Activated T-cell treated with anti-CD3 and anti-CD28 coated beads for 24 hours (primary cell): ENCODE results near the gene TRABD2B.

Source experiments
- DNase-seq: peaks from one replicate; pipeline ENCODE4 v3.0.0-alpha.2; 2020; ENCODE audit warnings: low read depth

Gene TRABD2B

DNA sequence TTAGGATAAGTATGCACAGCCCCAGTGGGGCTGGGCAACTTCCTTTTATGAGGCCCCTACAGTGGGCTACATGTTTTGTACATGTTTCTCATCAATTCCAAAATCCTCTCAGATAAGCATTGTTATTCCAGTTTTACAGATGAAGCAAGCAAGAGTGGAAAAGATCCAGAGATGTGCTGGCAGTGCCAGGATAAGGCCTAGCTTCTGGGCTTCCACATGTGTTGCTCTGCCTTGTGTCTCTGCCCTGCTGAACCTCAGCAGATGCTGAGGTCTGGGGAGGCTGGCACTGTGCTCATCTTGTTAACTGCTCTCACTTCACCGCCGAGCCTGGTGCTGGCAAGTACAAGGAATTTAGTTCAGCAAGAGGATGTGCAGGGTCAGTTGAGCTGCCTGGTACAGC lies 202.1 kb downstream of the TRABD2B start:
- no peak for DNase-seq

DNA sequence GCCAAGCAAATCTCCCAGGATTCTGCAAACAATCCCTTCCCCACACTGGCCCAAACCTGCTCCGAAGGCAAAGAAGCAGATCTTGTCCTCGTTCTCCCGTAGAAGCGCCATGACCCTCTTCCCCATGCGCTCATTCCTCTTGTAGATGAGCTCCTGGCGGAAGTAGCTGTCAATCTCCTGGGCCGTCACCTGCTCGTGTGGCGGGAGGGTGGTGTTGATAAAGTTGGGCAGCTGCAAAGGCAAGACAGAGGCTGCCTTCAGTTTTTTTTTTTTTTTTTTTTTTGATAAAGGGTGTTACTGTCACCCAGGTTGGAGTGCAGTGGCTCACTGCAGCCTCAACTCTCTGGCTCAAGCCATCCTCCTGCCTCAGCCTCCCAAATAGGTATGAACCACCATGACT lies 202.7 kb downstream of the TRABD2B start:
- no peak for DNase-seq

DNA sequence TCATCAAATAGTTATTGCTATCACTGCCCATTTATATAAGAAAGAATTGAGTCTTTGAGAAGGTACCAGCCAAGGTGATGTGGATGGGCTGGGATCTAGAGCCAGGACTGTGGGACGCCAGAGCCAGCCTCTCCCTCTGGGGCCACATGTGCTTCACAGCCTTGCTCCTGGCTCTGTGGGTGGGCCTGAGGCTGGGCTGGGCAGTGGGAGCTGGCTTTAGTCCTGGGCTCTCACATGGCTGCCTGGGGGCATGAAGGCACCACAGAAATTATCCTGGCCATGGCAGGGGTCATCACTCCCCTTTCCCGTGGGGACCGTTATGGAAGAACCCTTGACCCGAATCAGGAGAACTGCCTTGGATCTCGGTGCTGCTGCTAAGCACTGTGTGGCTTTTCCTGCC lies 203.1 kb downstream of the TRABD2B start:
- no peak for DNase-seq

DNA sequence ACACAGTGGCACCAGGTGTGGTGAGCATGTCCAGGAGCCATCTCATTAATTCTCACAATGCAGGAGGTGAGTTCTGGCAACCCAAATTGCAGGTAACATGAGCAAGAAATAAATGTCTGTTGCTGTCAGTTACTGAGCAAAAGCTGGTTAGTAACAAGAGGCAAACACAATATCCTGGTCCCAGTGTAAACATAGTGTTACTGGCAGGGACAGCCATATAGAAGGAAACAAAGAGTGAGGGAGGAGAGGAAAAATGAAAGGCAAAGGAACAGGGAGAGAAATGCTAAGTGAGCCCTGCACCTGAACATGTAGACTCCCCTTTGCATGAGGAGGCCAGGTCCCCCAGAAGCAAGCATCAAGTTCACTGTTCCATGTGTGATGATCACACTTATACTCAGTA lies 203.6 kb downstream of the TRABD2B start:
- no peak for DNase-seq

DNA sequence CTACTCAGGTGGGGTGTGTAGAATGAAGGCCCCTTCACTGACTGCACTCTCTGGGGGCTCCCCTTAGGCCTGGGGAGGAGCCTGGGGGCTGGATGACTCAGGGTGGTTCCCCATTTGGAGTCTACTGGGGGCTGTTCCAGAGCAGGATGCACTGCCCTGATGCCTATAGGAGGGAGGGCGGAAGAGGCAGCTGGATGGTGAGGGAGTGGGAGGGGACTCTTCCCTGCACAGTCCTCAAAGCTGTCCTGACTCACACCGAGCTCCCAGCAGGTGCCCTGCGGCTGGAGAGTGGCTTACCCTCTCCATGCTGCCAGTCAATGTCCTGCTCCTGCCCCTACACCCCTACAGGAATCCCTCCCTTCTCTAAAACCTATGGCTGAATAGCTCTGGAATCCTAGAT lies 204.4 kb downstream of the TRABD2B start:
- DNase-seq = no peak

DNA sequence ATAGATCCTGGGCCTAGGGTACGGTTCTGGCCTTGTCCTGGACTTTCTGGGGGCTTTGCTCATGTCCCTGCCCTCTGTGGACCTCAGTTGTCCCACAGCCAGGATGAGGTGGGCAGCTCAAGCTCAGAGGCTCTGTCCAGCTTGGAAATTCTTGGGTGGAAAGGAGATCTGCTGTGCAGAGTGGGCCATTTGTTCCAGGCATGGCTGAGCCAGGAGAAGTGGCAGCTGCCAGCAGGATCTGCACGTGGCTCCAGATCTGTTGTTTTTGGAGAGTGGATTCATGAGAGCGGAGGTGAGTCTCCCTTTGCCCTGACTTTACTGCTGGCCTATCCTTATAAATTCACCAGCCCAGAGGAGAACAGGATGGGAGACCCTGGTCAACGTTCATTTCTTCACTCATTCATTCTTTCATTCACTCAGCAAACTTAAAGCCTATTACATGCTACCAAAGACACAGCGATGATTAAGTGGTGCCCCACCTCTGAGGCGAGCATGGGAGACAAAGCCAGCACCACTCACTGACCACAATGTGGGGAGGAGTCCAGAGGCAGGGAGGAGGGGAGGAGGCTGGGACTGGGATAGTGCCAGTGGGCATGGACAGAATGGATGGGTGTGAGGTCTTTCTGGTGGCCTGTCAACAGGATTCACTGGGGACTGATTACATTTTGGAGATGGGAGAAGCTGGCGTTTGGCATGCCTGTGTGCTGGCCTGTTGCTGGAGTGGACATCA lies 205.1 kb downstream of the TRABD2B start:
- no peak for DNase-seq

DNA sequence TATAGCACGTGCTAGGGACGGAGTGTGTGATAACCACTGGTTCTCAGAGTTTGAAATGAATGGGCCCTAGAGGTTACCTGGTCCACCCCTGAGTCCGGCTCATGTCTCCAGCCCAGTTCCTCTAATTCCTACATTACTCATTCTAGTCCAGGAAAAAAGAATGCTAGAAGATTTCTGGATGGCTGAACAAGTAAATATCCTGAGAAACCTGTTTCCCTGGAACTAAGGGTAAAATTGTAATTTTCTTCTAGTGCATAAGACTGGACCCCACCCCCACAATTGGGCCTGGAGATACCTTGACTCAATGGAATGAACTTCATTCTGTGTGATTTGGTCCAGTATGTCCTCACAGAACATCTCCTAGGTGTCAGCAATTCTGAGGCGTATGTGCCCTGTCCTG lies 208.4 kb downstream of the TRABD2B start:
- no peak for DNase-seq

DNA sequence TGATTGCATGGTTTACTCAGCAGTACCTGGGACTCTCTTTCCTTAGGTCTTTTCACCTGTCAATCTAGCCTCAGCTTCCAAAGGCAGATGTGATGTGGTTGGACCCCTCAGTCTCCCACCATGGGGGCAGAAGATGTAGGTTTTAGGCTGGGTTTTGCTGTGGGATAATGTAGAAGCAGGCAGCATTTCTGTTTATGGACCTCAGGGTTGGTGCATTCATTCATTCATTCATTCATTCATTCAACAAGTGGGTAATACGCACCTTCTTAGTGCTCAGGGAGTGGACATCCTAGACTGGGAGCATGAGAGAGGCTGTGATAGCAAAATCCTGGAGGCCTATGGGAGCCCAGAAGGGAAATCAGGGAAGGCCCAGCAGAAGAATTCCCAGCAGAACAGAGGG lies 209.6 kb downstream of the TRABD2B start:
- DNase-seq = no peak

DNA sequence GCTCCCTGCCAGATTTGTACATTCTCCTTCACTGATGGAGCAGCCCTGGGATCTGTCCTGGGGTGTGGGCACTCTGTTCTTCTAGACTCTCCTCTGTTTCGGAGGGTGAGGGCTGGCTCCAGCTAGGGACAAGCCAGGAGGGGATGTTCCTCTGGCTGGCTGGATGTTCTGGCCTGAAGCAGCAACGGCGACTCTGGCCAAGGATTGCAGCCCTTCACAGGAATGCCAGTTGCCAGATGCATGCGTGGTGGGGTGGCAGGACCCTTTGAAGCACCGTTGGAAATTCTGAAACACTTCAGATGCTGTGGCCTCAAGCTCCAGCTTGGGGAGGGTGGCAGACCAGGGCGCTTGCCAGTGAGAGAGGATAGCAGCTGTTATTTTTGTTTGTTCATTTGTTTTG lies 210.9 kb downstream of the TRABD2B start:
- no peak for DNase-seq

DNA sequence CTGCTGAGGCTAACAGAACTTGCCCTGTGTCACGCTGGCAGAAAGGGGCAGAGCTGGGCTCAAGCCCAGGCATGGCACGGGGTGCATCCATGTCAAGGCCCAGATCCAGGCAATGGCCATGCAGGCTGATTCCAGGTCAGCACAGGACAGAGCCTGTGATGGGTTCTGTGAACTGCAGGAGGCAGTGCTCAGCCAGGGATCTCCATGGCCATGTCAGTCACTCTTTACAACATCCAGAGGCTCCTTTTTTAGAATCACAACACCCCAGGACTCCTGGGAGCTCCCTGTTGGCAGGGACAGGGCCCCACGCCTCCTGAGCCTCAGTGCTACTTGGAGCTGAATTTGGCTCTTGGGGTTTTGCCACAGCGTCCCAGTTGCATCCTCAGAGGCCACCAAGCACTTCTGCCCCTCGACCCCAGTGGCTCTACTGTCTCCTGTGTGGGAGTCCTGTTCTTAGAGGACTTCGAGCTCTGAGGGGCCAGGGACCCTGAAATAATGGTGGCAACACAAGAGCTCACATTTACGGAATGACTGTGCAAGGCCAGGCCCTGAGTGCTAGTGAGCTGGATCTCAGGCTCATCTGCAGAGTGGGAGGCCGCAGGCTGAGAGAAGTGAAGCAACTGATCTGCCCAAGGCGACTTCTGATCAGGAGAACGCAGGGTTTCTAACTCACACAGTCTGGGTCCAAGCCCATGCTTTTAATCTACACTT lies 211.5 kb downstream of the TRABD2B start:
- no peak for DNase-seq

DNA sequence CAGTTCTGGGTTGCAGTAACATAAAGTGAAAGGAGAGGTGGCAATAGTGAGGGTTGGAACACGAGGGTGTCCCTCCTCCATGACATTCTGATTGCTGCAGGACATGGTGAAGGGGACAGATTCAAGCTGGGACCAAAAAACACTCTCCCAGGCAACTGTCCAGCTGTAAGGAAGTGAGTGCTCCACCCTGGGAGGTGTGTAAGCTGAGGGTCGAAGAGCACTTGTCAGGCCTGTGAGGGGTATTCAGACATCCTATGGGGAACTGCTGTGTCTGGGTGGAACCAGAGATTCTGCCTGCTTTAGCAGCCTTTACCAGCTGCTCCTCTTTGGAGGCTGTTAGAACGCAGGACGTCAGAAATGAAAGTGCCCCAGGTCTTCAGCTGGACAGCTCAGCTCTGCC lies 212.1 kb downstream of the TRABD2B start:
- DNase-seq = no peak

DNA sequence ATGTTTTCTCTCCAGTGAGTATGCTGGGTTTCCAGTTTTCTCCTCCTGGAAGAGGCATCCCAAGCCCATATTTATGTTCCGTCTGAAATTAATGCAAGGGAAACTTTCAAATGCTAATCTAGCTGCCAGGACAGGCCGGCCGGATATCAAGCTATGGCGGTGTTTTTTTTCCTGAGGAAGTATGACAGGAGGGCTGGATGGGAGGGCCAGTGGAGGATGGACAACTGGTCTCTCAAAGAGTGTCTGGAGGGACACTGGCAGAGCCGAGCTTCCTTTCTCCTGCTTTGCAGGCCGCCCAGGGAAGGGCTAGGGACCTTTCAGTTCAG lies 212.7 kb downstream of the TRABD2B start:
- no peak for DNase-seq

DNA sequence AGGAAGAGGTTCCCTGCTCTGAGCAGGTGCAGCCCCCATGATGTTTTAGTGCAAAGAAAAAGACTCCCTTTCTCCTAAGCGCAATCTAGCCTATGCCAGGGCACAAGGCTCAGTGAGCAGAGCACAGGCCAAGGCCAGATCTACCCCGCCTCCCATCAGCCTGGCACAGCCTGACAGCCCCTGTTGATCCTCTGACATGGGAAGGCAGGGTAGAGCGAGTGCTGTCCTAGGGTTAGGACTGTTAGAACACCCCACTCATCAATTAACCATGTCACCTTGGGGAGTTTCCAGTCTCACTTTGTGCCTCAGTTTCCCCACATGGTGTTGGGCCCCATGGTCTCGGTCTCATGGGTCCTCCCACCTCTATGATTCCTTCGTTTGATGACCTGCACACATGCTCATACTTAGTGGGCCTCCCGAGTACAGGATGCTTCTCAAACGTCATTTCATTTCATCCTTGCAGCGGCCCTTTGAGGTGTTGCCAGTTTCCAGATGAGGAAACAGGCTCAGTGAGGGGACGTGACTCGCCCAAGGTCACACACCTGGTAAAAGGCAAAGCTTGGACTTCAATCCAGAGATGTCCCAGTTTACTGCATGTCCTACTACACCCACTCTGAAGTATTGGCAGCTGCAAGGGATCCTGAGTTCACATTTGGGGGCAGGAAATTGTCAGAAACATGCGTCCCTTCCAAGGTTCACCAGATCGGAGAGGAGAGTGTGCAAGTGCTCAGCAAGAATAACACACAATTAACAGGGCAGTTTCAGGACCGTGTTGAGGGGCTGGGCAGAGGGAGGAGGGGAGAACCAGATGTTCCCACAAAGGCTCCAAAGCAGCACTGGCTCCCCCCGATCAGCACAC lies 213.3 kb downstream of the TRABD2B start:
- DNase-seq = no peak

DNA sequence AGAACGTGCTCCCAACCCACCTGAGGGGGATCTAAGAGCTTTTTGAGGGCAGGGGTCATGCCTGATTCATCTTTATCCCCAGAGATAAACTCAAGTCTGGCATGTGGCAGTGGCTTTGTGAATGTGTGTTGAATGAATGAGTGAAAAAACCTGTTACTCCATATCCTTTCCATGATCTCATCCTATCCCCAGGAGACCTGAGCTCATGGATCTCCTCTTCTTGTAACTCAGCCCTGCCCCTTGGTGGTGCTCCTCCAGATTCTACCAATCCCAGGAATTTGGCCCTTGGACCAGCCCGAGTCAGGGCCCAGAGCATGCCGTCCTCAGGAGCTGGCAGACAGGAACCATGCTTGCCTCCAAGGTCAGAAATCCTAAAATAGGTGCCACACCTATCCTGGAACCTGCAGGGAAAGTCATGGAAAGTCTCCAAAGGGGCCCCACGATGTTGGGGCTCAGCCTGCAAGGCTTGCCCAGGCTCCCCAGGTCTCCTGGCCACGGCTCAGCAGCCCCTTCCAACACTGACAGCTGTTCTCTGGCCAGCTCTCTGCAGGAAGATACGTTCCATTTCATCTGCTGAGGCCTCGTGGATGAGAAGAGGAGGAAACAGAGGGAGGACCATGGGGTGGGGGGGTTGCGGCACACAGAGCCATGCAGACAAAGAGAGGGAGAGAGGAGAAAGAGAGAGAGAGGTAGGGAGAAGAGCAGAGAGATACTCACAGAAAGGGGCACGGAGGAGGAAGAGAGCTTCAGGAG lies 214.6 kb downstream of the TRABD2B start:
- no peak for DNase-seq

DNA sequence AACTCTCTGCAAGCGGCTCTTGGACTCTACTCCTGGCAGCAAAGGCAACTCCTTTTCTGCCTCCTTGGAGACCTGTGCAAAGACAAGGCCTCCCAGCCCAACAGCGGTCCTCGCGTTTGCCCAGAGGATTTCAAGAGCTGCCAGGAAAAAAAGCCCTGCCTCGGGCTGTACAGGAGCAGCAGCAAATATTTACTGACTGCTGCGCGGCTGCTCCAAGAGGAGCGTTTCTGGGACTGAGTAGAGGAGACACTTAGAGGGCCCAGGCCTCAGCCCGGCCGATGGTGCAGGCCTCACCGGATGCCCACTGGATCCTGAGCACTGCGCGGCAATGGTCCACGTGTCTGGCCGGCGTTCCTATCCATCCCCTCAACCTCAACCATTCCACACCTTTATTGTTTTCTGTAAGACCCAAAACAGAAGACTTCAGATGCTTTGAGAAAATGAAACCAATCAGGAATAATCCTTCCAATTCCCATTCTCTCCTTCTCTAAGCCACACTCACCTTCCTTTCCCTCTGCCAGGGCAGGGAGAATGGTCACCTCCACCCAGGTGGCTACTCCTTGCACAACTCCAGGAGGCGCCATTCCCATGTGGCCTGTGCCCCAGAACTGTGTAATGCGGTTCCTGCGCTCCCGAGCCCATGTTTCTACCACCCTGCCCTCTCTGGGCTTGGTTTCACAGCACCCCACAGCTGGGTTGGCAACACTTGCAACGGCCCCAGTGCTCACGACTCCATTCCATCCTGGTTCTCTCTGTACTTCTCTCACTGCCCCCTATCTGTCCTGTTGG lies 215.8 kb downstream of the TRABD2B start:
- no peak for DNase-seq

DNA sequence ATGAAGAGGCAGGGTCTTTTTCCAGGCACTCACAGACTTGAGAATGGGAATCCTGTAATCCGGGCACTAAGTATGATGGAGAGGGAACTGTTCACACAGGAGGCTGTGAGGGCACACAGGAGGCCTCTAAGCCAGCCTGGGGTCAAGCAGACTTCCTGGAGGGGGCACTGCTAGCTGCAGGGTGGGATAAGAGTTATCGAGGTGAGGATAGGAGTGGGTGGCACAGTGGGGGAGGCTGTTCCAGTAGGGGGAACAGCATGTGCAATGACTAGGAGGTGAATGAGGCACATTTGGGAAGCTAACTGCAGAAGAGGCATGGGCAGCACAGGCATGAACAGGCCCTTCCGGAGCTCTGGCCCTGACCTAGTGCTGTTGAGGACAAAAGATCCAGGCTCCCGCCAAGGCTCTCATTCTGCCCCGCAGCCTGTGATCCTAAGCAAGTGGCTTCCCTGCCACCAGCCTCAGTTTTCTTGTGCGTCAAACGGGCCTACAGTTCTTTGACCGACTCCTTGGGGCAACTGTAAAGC lies 216.7 kb downstream of the TRABD2B start:
- no peak for DNase-seq

DNA sequence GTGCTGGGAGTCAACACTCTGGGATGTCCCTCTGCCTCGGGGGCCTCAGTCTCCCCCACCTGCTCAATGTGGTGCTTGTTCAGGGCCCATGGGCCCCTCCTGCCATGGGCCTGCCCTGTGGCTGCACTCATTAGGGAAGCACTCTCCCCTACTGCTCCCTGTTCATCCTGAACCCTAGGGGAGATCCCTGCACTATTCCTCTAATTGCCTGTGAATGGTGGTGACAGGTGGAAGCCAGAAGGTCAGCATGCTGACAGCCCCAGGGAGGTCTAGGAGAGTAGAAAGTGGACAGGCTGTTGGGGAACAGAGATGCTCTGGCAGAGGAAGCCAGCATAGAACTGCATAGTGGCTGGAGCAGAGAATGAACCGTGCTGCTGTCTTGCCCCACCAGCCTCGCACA lies 217.6 kb downstream of the TRABD2B start:
- DNase-seq = no peak

DNA sequence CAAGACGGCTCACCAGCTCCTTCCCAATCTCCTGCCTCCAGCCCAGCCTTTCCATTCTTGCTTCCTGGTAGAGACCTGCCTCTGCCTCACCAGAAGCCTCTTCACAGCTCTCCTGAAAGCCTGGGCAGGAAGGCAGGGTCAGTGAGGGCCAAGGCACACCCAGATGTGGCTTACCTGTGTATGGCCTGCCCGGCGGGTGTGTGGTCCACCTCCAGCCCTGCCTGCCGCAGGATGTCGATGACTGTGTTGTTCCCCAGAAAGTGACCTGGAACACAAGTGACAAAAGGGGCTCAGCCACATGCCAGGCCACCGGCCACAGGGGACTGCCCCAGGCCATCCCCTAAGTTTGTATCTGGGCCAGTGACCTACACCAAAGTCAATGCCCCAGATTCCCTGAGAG lies 218.9 kb downstream of the TRABD2B start:
- no peak for DNase-seq

DNA sequence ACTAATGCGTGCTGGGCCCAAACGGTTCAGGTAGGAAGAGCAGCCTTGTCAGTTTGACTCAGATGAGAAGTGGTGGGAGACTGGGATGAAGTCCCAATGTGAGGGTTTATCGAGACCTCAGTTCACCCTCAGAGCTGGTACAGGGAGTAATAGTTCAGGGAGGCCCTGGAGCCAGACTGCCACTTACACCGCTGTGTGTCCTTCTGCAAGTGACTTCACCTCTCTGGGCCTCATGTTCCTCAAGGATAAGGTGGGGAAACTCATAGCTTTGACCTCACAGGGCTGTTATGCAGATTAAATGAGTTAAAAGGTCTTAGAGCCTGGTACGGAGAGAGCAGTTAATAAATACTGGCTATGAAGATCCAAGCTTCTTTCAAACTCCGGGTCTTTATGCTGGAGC lies 219.9 kb downstream of the TRABD2B start:
- DNase-seq = no peak

DNA sequence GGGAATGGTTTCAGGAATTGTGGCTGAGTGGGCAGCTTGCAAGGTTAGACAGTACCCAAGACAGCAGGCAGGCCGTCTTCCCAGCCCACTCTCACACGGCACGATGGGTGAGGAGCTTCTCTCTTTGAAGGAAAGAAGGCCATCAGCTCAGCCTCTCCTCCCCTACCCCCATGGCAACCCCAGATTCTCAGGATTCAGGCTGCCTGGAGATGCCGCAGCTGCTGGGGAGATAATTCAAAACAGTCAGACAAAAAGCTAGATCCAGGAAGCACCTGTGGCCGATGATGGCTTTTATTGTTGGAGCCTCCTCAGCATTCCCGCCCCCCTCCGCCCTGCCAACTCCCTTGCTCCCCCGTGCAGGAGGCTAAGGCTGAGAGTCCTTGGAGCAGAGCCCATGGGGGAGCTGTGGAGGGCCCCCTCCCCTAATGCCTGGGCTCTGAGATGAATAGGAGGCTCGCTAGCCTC lies 220.5 kb downstream of the TRABD2B start:
- no peak for DNase-seq
